Limb (tissue), 2 donors: ENCODE data around the gene KNCN.

Source experiments
- DNase-seq, 2 donors: peaks; one replicate each; pipeline ENCODE4 v3.0.0-alpha.2; 2016; ENCODE audit errors: extremely low spot score in 2 of 2

KNCN gene

DNA sequence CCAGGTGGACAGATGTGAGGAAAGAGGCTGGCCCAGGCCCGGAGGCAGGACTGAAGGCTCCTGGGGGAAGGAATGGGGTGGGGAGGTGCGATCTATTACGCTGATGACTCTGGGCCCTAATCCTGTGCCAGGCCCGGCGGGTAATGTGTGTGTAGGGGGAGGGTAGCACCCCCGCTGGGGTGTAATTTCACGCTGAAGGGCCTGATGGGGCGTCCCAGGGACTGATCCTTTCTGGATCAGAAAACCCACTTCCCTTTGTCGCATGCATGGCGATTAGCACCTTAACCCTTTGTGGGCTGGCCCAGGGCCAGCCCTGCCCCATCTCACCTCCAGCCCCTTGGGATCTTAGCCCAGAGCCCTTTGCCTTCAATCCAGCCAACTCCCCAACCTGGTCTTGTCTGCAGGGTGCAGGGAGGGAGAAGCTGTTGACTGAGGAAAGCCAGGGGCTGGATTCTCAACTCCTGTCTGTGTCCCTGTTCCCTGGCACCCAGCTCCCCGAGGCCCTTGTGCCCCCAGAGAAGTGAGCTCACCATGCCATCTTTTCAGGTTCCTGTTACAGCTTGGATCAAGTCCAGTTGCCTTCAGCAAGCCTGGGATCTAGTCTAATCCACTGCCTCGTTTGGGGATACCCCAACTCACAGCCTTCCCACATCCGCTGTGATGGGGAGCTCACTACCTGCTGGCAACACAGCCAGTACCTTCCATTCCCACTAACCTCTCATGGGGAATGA, 26.0 kb downstream of the KNCN start:
- DNase-seq: no peak

DNA sequence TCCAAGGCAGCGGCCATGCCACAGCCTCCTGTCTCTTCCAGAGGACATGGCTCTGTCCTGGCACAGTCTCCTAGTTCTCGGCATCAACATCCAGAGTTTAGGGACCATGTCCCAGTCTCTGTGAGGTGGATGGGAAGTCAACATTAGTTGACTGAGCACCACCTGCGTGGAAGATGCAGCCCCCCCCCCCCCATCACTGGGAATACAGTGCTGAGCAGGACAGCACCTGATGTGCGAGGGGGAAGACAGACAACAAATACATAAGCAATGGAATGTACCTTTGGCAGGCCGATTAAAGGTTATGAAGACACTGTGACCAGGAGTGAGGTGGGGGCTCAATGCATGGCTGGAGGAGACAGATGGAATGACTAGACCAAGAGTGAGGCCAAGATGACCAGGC, 26.6 kb downstream of the KNCN start:
- no peak for DNase-seq

- DNase-seq: no peak
Observed at GRCh38 chr1:46523496-46524353, 27.7 kb downstream of the KNCN start.

- no peak for DNase-seq
Observed at GRCh38 chr1:46522969-46523320, 28.5 kb downstream of the KNCN start.

DNA sequence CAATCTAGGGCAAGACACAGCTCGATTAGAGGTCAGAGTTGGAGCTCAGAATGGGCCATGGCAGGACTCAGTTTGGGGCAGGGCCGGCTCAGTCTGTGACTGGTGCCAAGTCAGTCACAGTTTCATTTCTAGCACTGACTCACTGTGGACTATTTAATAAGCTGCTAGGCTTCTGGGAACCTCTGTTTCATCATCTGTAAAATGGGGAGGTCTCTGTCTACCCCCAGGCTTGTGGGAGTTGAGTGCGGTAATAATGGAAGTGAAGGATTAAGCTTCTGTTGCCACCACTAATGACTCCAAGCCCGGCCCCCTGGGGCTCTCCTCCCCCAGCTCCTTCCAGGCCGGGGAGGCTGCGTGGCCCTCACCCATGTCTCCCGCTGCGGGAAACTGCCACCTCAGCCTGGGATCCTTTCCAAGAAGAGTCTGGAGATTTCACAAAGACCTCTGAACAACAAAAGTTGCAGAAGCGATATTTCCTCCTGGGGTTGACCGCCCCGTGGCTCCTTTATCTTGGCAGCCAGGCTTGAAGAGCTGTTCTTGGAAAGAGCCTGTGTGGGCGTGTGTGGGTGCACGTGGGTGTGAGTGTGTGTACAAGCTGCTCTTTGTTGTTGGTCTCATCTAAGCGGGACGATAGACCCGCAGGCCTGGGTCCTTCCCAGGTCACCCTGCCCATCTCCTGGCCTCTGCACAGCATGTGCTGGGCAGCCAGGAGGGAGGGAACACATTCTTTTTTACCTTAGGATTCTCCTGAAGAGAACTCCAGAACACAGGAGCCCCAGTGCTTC, 29.1 kb downstream of the KNCN start:
- no peak for DNase-seq

DNA sequence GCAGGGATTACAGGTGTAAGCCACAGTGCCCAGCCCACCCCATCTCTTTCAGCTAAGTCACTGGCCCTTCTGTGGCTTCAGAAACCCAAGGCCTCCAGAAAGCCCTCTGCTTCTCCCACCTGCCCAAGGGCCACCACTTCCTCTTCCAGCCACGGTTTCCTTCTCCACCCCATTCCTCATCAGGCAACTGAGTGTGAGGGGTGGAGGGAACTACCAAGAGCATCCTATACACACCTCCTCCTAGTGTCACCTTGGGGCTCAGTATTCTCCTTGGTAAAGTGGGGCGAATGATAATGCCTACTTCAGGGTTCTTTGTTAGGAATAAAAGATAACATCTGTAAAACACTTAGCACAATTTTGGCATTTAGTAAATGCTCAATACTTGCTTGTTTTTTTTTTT, 30.0 kb downstream of the KNCN start:
- no peak for DNase-seq

- DNase-seq: peak in 1 of 2 donors; percentile 38
Observed at GRCh38 chr1:46520063-46520911, 31.2 kb downstream of the KNCN start.

GRCh38 chr1:46519209-46519608, 32.2 kb downstream of the KNCN start:
- no peak for DNase-seq

- no peak for DNase-seq
Observed at GRCh38 chr1:46517932-46518498, 33.4 kb downstream of the KNCN start.

- no peak for DNase-seq
Observed at GRCh38 chr1:46517010-46517600, 34.3 kb downstream of the KNCN start.

- DNase-seq: no peak
Observed at GRCh38 chr1:46516200-46516950, 35.1 kb downstream of the KNCN start.

DNA sequence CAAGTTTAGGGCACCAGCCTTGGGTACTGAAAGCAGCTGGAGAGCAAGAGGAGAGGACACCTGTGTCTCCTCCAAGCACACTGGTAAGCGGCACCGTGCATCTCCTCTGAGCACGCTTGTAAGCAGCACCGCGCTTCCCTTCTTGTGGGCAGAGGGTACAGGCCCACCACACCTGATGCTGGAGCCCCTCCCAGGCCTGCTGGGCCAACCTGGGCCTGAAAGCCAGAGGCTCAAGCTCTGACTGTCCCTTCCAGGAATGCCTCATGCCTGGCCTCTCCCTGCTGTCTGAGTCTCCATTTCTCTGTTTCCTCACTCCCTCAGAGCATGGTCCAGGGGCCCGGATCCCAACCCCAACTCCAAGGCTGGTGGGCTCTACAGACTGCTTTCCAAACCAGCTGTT, 35.9 kb downstream of the KNCN start:
- no peak for DNase-seq

- DNase-seq: no peak
Observed at GRCh38 chr1:46513536-46513935, 37.9 kb downstream of the KNCN start.

DNA sequence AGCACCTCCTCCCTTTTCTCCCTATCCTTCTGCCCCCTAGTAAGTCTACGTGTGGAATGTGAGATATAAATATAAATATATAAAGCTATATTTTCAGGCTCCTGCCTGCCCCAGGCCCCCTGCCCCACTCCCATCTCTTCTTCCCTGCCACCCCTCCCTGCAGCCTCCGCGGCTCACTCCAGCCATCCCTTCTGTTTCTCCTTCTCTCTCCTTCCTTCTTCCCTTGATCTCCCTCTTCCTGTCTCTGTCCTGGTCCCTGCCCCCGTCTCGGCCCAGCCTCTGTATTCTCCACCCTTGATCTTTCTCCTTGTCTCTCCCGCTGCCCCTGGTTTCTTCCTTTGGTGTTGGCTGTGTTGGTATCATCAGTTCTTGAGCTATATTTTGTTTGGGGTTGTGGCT, 38.7 kb downstream of the KNCN start:
- no peak for DNase-seq

- DNase-seq: no peak
Observed at GRCh38 chr1:46512135-46512791, 39.2 kb downstream of the KNCN start.

- no peak for DNase-seq
Observed at GRCh38 chr1:46510998-46511365, 40.5 kb downstream of the KNCN start.

DNA sequence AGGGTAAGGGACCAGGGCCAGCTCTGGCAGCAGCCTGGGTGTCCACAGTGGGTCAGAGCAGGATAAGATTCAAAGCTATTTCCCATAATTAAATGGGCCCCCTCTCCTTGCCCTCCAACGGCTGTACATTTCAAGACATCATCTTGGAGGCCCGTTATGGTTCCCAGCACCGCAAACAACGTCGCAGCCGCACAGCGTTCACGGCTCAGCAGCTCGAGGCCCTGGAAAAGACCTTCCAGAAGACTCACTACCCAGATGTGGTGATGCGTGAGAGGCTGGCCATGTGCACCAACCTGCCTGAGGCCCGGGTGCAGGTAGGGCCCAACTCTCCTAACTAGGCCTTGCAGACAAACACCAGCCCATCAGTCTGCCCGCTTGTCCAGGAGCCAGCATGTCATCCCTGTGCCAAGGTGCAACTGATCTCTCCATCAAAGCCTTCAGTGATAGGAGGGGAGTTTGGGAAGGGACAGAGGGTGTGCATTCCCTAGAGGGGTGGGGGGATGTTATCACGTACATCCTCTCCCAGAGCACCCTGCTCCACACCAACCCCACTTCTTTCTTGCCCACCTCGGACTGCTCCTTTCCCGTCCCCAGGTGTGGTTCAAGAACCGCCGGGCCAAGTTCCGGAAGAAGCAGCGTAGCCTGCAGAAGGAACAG, 41.0 kb downstream of the KNCN start:
- no peak for DNase-seq

DNA sequence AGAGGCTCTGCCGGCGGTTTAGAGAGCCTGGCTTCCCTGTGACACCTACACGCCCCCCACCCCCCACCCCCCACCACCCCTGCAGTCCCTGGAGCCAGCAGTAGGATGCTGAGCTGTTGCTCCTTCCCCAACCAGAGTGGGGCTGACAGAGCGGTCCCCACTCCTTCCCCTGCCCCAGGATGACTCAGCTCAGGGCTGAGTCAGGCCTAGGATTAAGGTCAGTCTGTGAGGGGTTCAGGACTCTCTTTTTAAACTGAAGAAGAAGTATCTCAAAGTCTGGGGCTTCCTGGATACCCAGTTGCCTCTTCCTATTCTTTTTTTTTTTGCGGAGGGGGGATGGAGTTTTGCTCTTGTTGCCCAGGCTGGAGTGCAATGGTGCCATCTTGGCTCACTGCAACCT, 42.7 kb downstream of the KNCN start:
- no peak for DNase-seq
